Astrocyte (in vitro differentiated cells and primary cell): ENCODE measurements around the gene GPC5. TPM values are rescaled to one million over a fixed set of nuclear protein-coding genes. Genes with fewer than 3 reads are reported as not detected.

Source experiments
- DNase-seq: peaks from one replicate; pipeline ENCODE4 v3.0.0-alpha.2; 2010; ENCODE audit warnings: low read depth
- FAIRE-seq: peaks from 2 replicates; lab custom pipeline; 2011; peaks lifted over from hg19 to GRCh38; lab: Jason Lieb, UNC
- H2AFZ ChIP-seq: 2 replicates; pipeline ENCODE4 v1.6.0; 2012; ENCODE audit warnings: low read depth, low read length, inconsistent platforms
- H3K27ac ChIP-seq: 2 replicates; pipeline ENCODE4 v1.5.1; 2011; ENCODE audit warnings: low read depth, low read length, inconsistent platforms
- H3K27me3 ChIP-seq: 2 replicates; pipeline ENCODE4 v1.6.0; 2011; ENCODE audit warnings: low read length, inconsistent platforms; ENCODE audit not compliant: insufficient read depth
- H3K36me3 ChIP-seq: 2 replicates; pipeline ENCODE4 v1.5.1; 2011; ENCODE audit warnings: low read length, inconsistent platforms; ENCODE audit not compliant: insufficient read depth
- H3K4me1 ChIP-seq: 2 replicates; pipeline ENCODE4 v1.5.1; 2011; ENCODE audit warnings: low read length, inconsistent platforms; ENCODE audit not compliant: insufficient read depth
- H3K4me2 ChIP-seq: 2 replicates; pipeline ENCODE4 v1.6.0; 2012; ENCODE audit warnings: low read length, inconsistent platforms
- H3K4me3 ChIP-seq: 2 replicates; pipeline ENCODE4 v1.5.1; 2011; ENCODE audit warnings: low read depth, mild to moderate bottlenecking, low read length, inconsistent platforms; ENCODE audit not compliant: insufficient read depth
- H3K79me2 ChIP-seq: 2 replicates; pipeline ENCODE4 v1.6.0; 2012; ENCODE audit warnings: mild to moderate bottlenecking, low read length, inconsistent platforms; ENCODE audit not compliant: insufficient read depth
- H3K9ac ChIP-seq: 2 replicates; pipeline ENCODE4 v1.6.0; 2012; ENCODE audit warnings: mild to moderate bottlenecking, low read length, inconsistent platforms
- H3K9me3 ChIP-seq: 2 replicates; pipeline ENCODE4 v1.5.1; 2012; ENCODE audit warnings: low read depth, mild to moderate bottlenecking, low read length, inconsistent platforms; ENCODE audit not compliant: insufficient read depth
- H4K20me1 ChIP-seq: 2 replicates; pipeline ENCODE4 v1.6.0; 2012; ENCODE audit warnings: low read length, inconsistent platforms; ENCODE audit not compliant: insufficient read depth
- H3K27ac Mint-ChIP-seq: one replicate; pipeline ENCODE4 v1.8.0; 2021; ENCODE audit warnings: mild to moderate bottlenecking, mixed read lengths; ENCODE audit not compliant: unreplicated experiment
- H3K27me3 Mint-ChIP-seq: one replicate; pipeline ENCODE4 v1.8.0; 2021; ENCODE audit warnings: low read depth, mixed read lengths; ENCODE audit not compliant: unreplicated experiment
- H3K36me3 Mint-ChIP-seq: one replicate; pipeline ENCODE4 v1.8.0; 2021; ENCODE audit warnings: low read depth, mixed read lengths; ENCODE audit not compliant: unreplicated experiment
- H3K4me1 Mint-ChIP-seq: one replicate; pipeline ENCODE4 v1.8.0; 2021; ENCODE audit warnings: low read depth, mixed read lengths; ENCODE audit not compliant: unreplicated experiment
- H3K4me3 Mint-ChIP-seq: one replicate; pipeline ENCODE4 v1.8.0; 2021; ENCODE audit warnings: mild to moderate bottlenecking, moderate library complexity, mixed read lengths; ENCODE audit not compliant: unreplicated experiment
- H3K9me3 Mint-ChIP-seq: one replicate; pipeline ENCODE4 v1.8.0; 2021; ENCODE audit warnings: mild to moderate bottlenecking, mixed read lengths; ENCODE audit not compliant: unreplicated experiment
- EZH2 ChIP-seq: IDR thresholded peaks from 2 replicates; pipeline ENCODE4 v1.6.1; 2012; ENCODE audit warnings: mild to moderate bottlenecking, low read length, inconsistent platforms; ENCODE audit not compliant: insufficient read depth
- total RNA-seq: library from RNA; stranded (reverse); gene quantifications from 2 replicates; pipeline ENCODE4 v1.2.1, GENCODE V29; 2021
- TF ChIP-seq, protein P1 (sequence below): IDR thresholded peaks from 2 replicates; pipeline ENCODE4 v1.5.1; 2011; ENCODE audit warnings: low read depth, mild to moderate bottlenecking, inconsistent platforms, low read length, moderate library complexity; ENCODE audit not compliant: insufficient read depth

Gene GPC5
- total RNA-seq, 1 donor from 2014 or later = 1.1 TPM

DNA sequence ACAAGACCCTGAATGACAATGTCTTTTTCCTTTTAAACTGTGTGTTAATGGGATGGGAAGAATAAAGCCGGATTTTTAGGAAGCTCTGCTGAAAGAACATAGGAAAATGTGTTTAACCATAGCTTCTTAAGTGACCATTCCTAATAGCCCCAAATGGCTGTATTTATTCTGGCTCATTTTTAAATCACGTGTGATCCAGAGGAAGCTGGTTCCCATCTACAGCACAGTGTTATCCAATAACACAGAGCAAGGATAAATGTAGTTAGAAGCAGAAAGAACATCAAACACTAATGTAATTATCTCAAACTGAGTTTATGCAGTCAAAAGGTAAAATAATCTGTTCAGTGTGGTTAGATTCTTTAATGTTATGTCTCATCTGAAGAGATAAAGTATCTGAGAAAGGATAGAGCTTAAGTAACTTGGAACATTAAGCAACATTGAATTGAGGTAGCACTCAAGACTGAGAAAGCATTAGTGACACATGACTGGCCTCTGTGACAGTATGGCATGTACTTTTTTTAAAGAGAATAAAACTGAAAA is 853.3 kb downstream of the GPC5 start:
- H3K36me3 Mint-ChIP-seq = no peaks in the 10 kb centered on the region
- H3K9me3 Mint-ChIP-seq = no peaks in the 10 kb centered on the region
- H3K4me2 ChIP-seq = no peak overlapping the region
- no peak overlapping the region for H2AFZ ChIP-seq
- H3K4me3 ChIP-seq = no peak overlapping the region
- peak; percentile 5 for FAIRE-seq
- no peaks in the 10 kb centered on the region for H3K36me3 ChIP-seq
- H3K27ac Mint-ChIP-seq = no peak overlapping the region
- H3K27me3 Mint-ChIP-seq = no peaks in the 10 kb centered on the region
- H3K27me3 ChIP-seq = no peaks in the 10 kb centered on the region
- DNase-seq = peak; percentile 1
- no peak overlapping the region for H3K9ac ChIP-seq
- H4K20me1 ChIP-seq = no peaks in the 10 kb centered on the region
- no peaks in the 10 kb centered on the region for H3K9me3 ChIP-seq
- H3K79me2 ChIP-seq = no peaks in the 10 kb centered on the region
- TF ChIP-seq, protein P1, sequence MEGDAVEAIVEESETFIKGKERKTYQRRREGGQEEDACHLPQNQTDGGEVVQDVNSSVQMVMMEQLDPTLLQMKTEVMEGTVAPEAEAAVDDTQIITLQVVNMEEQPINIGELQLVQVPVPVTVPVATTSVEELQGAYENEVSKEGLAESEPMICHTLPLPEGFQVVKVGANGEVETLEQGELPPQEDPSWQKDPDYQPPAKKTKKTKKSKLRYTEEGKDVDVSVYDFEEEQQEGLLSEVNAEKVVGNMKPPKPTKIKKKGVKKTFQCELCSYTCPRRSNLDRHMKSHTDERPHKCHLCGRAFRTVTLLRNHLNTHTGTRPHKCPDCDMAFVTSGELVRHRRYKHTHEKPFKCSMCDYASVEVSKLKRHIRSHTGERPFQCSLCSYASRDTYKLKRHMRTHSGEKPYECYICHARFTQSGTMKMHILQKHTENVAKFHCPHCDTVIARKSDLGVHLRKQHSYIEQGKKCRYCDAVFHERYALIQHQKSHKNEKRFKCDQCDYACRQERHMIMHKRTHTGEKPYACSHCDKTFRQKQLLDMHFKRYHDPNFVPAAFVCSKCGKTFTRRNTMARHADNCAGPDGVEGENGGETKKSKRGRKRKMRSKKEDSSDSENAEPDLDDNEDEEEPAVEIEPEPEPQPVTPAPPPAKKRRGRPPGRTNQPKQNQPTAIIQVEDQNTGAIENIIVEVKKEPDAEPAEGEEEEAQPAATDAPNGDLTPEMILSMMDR = no peak
- TF ChIP-seq EZH2 = no peak
- no peak overlapping the region for H3K4me3 Mint-ChIP-seq
- no peaks in the 10 kb centered on the region for H3K4me1 ChIP-seq
- H3K4me1 Mint-ChIP-seq = no peaks in the 10 kb centered on the region
- H3K27ac ChIP-seq = no peak overlapping the region

DNA sequence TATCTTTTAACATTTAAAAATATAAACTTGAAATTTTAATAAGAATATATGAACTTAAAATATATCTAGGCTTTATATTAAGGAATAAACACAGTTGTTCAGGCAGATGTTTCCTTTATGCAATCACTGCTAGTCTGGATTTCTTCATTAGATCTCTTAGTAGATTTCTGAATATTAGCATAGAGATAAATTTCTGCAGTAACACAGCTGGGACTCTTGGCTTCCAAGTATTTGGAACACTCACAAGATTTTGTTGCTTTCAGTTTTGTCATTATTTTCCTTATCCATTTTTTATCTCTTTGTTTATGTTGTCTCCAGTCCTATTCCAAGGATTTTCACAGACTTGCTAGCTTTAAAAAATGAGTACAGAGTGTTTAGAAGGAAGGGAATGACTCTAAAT is 857.1 kb downstream of the GPC5 start:
- Histone ChIP-seq H3K4me1 (no peaks in the 10 kb centered on the region), H3K27ac (no peak overlapping the region), H4K20me1 (no peaks in the 10 kb centered on the region), H3K9me3 (no peaks in the 10 kb centered on the region), H3K9ac (no peak overlapping the region), H3K36me3 (no peaks in the 10 kb centered on the region), H2AFZ (no peak overlapping the region), H3K79me2 (no peaks in the 10 kb centered on the region), H3K27me3 (no peaks in the 10 kb centered on the region), H3K4me2 (no peak overlapping the region), H3K4me3 (no peak overlapping the region)
- Mint-ChIP-seq H3K36me3 (no peaks in the 10 kb centered on the region), H3K4me3 (no peak overlapping the region), H3K4me1 (peaks cover 5% of the 10 kb centered on the region), H3K27me3 (no peaks in the 10 kb centered on the region), H3K27ac (no peak overlapping the region), H3K9me3 (no peaks in the 10 kb centered on the region)
- TF ChIP-seq EZH2 = no peak
- TF ChIP-seq, protein P1 = no peak
- FAIRE-seq (no peak), DNase-seq (no peak)

DNA sequence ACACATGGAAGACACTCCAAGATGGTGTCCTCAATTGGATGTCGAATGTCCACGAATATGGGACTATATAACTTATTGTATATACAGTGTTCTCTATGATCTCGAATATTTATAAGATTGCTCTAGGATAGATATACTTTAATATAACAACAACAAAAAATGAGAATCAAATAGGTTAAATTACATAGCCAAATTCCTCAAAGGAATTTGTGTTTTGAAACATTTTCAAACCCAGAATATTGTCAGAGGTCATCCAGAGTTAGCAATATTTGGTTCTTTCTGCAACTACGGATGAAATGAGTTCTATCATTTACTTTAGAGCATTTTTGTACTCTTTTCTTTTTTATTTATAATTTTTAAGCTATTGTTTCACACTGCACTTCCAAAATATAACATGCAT is 857.8 kb downstream of the GPC5 start:
- no peaks in the 10 kb centered on the region for H3K79me2 ChIP-seq
- no peak for FAIRE-seq
- no peak overlapping the region for H3K9ac ChIP-seq
- no peaks in the 10 kb centered on the region for H3K36me3 ChIP-seq
- Mint-ChIP-seq H3K27me3 (no peaks in the 10 kb centered on the region), H3K9me3 (no peaks in the 10 kb centered on the region), H3K27ac (no peak overlapping the region), H3K36me3 (no peaks in the 10 kb centered on the region), H3K4me3 (no peak overlapping the region), H3K4me1 (peaks cover 7% of the 10 kb centered on the region)
- H3K4me1 ChIP-seq = no peaks in the 10 kb centered on the region
- H3K9me3 ChIP-seq = no peaks in the 10 kb centered on the region
- DNase-seq = no peak
- H2AFZ ChIP-seq = no peak overlapping the region
- no peak overlapping the region for H3K4me3 ChIP-seq
- no peak overlapping the region for H3K4me2 ChIP-seq
- no peaks in the 10 kb centered on the region for H3K27me3 ChIP-seq
- H4K20me1 ChIP-seq = no peaks in the 10 kb centered on the region
- no peak for TF ChIP-seq EZH2
- TF ChIP-seq, protein P1 = no peak
- H3K27ac ChIP-seq = no peak overlapping the region
